ENCODE data around the gene ARHGAP15. TPM values are rescaled to one million over a fixed set of nuclear protein-coding genes. Genes with fewer than 3 reads are reported as not detected.

The ARHGAP15 gene
- total RNA-seq, 1 experiment from 2014 or later: not detected

GRCh38 chr2:143708682-143709081, 579.5 kb downstream of the ARHGAP15 start:
- DNase-seq (ENCODE audit: low read depth): no peak

- no peak for DNase-seq (ENCODE audit: low read depth)
Observed at GRCh38 chr2:143710196-143710595, 581.0 kb downstream of the ARHGAP15 start.

- no peak for DNase-seq (ENCODE audit: low read depth)
Observed at GRCh38 chr2:143710879-143711278, 581.7 kb downstream of the ARHGAP15 start.

DNA sequence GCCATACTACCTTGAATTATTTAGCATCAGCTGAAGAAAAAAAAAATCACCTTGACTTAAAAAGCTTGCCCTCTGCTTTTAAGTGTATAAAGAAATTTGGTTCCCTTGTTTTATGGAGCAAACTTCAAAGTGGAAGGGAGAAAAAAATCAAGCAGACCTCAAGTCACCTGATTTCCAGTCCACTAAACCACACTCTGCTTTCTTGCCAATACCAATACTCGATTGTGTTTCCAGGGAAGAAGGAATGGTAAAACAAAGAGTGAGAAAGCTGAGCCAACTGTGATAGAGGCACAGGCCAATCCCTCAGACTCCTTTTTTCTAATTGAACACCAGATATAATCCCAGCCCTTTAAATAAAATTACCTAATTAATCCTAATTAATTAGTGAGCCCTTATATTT, 587.3 kb downstream of the ARHGAP15 start:
- DNase-seq (ENCODE audit: low read depth): no peak

GRCh38 chr2:143717053-143717452, 587.8 kb downstream of the ARHGAP15 start:
- DNase-seq (ENCODE audit: low read depth): no peak

GRCh38 chr2:143717536-143718168, 588.4 kb downstream of the ARHGAP15 start:
- DNase-seq (ENCODE audit: low read depth): no peak

DNA sequence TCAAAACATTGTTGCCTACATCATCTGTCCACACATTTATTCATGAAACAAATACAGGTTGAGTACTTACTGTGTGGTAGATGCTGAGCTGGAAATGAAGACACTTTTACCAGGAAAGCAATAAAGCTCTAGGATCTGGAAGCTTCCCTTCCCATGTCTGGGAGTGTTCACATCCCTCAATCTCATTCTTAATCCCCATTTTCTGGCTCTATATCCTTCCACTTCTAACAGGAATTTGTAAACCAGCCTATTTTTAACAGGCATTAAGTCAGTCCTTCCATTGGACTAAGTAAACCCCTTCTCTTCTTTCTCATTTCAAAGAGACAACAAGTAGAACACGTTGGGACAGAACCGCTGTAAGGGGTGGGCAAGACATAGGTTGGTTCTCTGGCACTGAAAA, 589.5 kb downstream of the ARHGAP15 start:
- DNase-seq (ENCODE audit: low read depth): no peak

- no peak for DNase-seq (ENCODE audit: low read depth)
Observed at GRCh38 chr2:143719406-143719805, 590.2 kb downstream of the ARHGAP15 start.

GRCh38 chr2:143720095-143720664, 591.0 kb downstream of the ARHGAP15 start:
- no peak for DNase-seq (ENCODE audit: low read depth)

GRCh38 chr2:143725400-143725799, 596.2 kb downstream of the ARHGAP15 start:
- no peak for DNase-seq (ENCODE audit: low read depth)

DNA sequence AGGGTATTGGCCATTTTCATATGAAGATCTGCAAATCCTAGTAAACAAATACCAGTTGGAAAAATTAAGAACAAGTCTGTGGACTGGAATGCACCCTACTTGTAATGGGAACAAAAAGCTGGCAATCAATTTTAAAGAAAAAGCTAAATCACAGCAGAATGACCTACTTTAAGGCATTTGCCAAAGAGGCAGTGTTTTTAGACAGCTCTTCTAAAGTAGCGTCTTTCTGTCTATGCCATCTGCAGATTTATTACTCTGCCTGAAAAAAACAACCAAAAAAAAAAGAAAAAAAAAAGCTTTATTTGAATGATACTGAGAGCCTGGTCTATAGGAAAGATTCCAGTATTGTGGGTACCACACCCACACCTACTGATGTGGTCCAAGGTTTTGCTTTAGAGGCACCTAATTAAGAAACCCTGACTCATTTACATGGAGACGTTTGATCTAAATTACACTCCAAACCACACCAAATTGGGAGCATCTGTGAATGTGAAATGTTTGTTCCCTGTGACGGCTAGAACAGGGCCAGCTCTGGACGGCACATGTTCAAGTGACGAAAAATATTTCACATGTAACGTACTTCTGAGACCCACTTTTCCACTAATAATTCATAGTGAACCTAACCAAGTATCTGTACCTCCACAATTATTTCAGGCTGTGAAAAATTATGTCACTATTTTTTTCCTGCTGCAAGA, 597.1 kb downstream of the ARHGAP15 start:
- DNase-seq (ENCODE audit: low read depth): no peak

GRCh38 chr2:143728498-143728897, 599.3 kb downstream of the ARHGAP15 start:
- DNase-seq (ENCODE audit: low read depth): no peak

- no peak for DNase-seq (ENCODE audit: low read depth)
Observed at GRCh38 chr2:143729296-143729814, 600.1 kb downstream of the ARHGAP15 start.

- DNase-seq (ENCODE audit: low read depth): peak; percentile 31
Observed at GRCh38 chr2:143730155-143730952, 601.1 kb downstream of the ARHGAP15 start.

GRCh38 chr2:143730953-143731260, 601.7 kb downstream of the ARHGAP15 start:
- DNase-seq (ENCODE audit: low read depth): no peak

DNA sequence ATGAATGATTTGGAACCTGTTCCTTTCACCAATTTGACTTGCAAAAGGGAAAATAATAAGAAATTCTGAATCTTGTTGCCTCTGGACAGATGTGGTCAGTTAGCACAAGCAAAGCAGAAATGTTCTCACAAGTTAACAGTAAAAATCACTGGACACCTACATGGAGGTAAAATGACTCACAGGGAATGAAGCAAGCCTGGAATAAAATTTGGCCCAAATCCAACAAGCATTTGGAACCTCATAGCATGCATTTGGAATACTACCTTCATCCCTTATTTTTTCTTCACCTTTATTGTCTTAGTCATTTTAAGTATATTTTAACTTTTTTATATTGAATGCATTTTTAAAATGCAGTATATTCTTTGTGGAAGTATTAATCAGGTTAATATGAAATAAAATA, 602.9 kb downstream of the ARHGAP15 start:
- peak; percentile 29 for DNase-seq (ENCODE audit: low read depth)

- DNase-seq (ENCODE audit: low read depth): no peak
Observed at GRCh38 chr2:143732871-143733270, 603.7 kb downstream of the ARHGAP15 start.

GRCh38 chr2:143734507-143734906, 605.3 kb downstream of the ARHGAP15 start:
- no peak for DNase-seq (ENCODE audit: low read depth)

DNA sequence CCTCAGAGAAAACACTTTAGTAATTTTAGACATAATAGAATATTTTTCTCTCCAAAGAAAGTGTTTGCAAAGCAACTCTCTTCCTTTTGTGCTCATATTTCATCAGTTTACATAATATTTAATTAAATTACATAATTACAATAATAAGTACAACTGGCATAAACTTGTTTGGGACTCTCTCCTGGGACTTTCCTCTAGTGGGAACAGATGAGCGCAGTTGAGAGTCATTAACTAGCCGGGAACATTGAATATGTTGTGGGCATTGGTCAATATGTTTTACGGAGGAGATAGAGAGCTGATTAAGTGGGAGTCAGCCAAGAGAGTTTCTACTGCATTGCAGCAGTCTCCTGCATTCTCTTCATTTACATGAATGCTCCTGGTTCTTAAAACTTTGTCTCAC, 607.7 kb downstream of the ARHGAP15 start:
- DNase-seq (ENCODE audit: low read depth): no peak

- DNase-seq (ENCODE audit: low read depth): no peak
Observed at GRCh38 chr2:143740431-143740830, 611.2 kb downstream of the ARHGAP15 start.

DNA sequence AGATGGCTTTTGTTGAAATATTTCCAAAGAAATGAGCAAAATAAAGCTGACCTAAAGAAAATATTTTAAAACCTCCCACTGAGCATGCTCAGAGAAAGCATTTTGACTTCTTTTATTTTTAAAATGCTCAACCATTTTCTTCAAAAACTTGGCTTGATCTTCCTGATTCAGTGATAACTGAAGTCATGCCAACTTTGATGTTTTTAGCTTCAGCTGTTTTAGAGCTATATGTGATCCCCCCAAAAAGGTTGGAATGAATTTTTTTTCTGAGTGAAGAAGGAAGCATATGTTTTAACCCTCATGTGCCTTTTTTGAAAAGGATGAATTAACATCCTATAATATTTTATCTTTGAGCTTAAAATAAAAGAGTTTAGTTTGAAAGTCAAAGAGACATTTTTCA, 612.0 kb downstream of the ARHGAP15 start:
- DNase-seq (ENCODE audit: low read depth): no peak

- no peak for DNase-seq (ENCODE audit: low read depth)
Observed at GRCh38 chr2:143742581-143742980, 613.4 kb downstream of the ARHGAP15 start.
